Endometrium (tissue), 2 donors: ENCODE data around the gene LASP1.
"Not testable (repeated sequence)": the region's sequence is repeated elsewhere in the genome, so short reads cannot be mapped to it uniquely, and the experiment has no call there.

Experiments
- FAIRE-seq: peaks from 2 replicates; lab custom pipeline; 2012; peaks lifted over from hg19 to GRCh38; lab: Jason Lieb, UNC
- donor health status: control.
- donor health status: control.

The LASP1 gene

GRCh38 chr17:38939987-38940386 lies 70.1 kb downstream of the LASP1 start:
- no peak for FAIRE-seq

DNA sequence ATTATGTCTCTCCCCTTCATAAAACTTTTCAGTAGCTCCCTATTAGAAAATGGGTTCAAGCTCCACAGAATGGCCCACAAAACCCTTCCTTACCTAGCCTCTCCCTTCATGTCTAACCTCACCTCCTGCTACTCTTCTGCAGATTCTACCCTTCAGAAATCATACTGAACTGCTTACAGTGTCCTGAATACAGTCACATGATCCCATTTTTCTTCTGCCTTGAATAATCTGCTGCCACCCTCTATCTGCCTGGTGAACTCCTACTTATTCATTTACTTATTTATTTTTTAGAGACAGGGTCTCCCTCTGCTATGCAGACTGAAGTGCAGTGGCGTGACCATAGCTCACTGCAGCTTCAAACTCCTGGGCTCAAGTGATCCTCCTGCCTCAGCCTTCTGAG lies 70.5 kb downstream of the LASP1 start:
- no peak for FAIRE-seq

GRCh38 chr17:38942696-38943334 lies 73.0 kb downstream of the LASP1 start:
- peak; percentile 73 for FAIRE-seq

DNA sequence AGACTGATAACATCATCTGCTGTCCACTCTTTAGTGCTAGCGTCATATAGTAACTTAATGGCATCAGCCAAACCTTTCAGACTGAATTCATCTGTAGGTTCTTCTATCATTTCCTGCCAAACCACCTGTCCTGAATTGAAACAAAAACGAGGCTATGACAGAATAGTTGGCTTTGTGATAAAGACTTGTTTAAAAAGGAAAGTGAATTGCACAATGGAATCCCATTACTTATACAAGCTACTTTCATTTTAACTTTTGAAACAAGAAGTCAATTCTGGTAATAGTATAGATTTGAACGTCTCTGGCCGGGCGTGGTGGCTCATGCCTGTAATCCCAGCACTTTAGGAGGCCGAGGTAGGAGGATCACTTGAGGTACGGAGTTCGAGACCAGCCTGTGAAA lies 73.7 kb downstream of the LASP1 start:
- FAIRE-seq = no peak

DNA sequence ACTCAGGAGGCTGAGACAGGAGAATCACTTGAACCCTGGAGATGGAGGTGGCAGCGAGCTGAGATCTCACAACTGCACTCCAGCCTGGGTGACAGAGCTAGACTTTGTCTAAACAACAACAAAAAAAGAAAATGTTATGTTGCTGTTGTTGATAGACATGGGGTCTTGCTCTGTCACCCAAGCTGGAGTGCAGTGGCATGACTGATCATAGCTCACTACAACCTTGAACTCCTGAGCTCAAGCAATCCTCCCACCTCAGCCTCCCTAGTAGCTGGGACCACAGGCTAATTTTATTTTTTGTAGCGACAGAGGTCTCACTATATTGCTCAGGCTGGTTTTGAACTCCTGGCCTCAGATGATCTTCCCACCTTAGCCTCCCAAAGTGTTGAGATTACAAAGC lies 77.3 kb downstream of the LASP1 start:
- no peak for FAIRE-seq

DNA sequence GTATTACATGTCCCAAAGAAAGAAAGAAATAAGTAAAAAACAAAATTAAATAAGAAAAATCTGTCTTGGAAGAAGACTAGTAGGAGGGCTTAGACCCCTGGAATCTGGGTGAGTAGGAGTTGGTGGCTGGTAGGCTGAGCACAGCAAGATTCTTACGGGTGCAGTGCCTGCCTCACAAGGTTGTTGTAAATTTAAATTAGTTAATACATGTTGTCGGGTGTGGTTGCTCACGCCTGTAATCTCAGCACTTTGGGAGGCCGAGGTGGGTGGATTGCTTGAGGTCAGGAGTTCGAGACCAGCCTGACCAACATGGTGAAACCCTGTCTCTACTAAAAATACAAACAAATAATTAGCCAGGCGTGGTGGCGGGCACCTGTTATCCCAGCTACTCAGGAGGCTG lies 83.9 kb downstream of the LASP1 start:
- not testable (repeated sequence) for FAIRE-seq

DNA sequence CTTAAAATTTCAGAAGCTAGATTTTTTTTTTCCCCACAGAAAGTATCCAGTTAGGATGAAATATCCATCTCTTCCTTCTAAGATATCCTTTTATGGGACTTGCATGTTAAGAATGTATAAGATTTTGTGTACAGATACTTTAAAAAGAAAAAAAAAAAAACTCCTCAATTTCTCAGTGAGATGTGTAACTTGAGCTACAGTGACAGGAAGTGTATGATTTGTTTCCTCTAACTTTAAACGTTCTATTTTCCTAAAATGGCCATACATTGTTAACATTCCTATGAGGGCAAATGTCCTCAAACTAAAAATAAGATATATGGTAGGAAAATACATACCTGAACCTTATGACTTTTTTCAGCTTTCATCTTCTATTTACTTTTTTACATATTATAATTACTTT lies 88.5 kb downstream of the LASP1 start:
- FAIRE-seq = no peak

DNA sequence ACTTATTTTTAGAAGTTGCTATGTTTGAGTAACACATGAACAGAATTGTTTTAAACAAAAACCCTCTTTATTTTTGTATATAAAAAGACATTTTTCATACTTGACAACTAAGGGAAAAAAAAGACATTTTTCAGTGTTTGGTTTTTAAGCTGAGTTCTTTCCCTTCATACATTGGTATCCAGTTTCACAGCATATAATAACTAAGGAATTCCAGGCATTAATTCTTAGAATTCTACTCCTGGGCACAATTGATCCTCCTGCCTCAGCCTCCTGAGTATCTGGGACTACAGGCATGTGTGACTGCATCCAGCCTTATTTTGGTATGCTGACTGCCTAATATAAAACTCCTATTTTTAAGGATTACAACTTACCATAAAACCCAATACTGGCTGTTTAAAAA lies 88.9 kb downstream of the LASP1 start:
- no peak for FAIRE-seq

DNA sequence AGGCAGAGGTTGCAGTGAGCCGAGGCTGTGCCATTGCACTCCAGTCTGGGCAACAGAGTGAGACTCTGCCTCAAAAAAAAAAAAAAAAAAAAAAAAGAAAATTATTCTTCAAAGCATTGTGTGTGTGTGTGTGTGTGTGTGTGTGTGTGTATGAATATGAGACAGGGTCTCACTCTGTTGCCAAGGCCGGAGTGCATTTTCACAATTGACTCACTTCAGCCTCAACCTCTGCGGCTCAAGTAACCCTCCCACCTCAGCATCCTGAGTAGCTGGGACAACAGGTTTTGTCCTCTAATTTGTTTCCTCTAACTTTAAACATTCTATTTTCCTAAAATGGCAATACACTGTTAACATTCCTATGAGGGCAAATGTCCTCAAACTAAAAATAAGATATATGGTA lies 89.7 kb downstream of the LASP1 start:
- FAIRE-seq = no peak

DNA sequence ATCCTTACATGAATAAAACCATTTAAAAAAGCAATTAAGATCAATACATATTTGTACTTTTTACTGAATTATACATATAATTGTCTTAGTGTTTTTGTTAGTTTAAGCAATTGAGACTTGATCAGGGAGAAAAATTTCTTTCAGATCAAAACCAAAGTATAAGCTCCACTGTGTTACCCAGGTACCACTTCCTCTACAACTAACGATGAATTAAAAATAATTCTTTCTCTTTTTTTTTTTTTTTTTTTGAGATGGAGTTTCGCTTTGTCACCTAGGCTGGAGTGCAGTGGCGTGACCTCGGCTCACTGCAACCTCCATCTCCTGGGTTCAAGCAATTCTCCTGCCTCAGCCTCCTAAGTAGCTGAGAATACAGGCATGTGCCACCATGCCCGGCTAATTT lies 90.5 kb downstream of the LASP1 start:
- no peak for FAIRE-seq

GRCh38 chr17:38961413-38961812 lies 91.6 kb downstream of the LASP1 start:
- FAIRE-seq = no peak

GRCh38 chr17:38967290-38967738 lies 97.5 kb downstream of the LASP1 start, which contains the start of gene FBXO47:
FBXO47 (minus strand) TSS chr17:38967403; CDS start chr17:38963025, 4,378 bp downstream.
- FAIRE-seq = peak; percentile 79

GRCh38 chr17:38969281-38969680 lies 99.4 kb downstream of the LASP1 start:
- FAIRE-seq = no peak

DNA sequence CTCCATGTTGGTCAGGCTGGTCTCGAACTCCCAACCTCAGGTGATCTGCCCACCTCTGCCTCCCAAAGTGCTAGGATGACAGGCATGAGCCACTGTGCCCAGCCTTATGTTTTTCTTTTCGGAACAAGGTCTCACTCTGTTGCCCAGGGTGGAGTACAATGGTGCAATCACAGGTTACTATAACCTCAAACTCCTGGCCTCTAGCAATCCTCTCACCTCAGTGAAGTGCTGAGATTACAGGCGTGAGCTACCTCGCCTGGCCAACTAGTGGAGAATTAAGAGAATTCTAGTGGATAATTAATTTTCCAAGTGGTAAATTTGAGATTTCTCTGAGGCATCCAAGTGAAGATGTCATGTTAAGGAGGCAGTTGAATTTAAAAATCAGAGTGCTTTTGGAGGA lies 100.3 kb downstream of the LASP1 start:
- FAIRE-seq = no peak

DNA sequence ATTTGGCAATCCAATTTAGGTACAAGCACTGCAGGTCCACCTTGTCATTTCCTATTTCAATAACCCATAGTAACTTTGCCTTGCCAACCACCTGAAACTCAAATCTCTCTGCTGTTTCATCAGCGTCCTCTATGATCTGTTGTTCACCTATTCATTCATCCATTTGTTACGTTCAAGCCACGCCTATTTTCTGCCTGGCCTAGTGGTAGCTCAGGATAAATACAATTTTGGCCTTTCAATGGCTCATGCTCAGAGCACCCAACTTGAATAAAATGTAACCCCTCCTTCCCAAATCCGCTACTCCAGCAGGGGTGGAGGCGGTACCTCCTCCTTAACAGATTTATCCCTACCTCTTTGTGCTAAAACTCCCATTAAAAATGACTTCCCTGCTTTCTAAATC lies 100.9 kb downstream of the LASP1 start:
- no peak for FAIRE-seq
